ENCODE data around the gene TCF3. TPM values are rescaled to one million over a fixed set of nuclear protein-coding genes. Genes with fewer than 3 reads are reported as not detected.

Gene TCF3
- total and polyA plus RNA-seq, 4 donors = 5.2 to 119 (median 12.8) TPM

DNA sequence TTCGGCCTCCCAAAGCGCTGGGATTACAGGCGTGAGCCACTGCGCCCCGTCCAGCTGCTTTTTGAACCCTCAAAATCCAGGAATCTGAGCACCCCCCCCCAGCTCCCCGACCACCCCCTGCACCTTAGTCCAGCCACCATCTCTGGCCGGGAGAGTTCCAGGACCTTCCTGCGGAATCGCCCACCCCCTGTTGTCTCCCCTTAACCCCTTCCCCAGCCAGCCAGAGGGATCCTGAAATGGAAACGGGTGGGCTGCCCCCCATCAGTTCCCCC is 59.0 kb downstream of the TCF3 start (continued):
- TF ChIP-seq, protein P1, sequence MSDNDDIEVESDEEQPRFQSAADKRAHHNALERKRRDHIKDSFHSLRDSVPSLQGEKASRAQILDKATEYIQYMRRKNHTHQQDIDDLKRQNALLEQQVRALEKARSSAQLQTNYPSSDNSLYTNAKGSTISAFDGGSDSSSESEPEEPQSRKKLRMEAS (IDR thresholded peaks at IDR 0.05) = no peak
- TF ChIP-seq RXRA (IDR thresholded peaks at IDR 0.05) (no peak), GABPA (IDR thresholded peaks at IDR 0.05 in 1 of 2, conservative IDR thresholded peaks at IDR 0.05 in 1 of 2) (no peak)

DNA sequence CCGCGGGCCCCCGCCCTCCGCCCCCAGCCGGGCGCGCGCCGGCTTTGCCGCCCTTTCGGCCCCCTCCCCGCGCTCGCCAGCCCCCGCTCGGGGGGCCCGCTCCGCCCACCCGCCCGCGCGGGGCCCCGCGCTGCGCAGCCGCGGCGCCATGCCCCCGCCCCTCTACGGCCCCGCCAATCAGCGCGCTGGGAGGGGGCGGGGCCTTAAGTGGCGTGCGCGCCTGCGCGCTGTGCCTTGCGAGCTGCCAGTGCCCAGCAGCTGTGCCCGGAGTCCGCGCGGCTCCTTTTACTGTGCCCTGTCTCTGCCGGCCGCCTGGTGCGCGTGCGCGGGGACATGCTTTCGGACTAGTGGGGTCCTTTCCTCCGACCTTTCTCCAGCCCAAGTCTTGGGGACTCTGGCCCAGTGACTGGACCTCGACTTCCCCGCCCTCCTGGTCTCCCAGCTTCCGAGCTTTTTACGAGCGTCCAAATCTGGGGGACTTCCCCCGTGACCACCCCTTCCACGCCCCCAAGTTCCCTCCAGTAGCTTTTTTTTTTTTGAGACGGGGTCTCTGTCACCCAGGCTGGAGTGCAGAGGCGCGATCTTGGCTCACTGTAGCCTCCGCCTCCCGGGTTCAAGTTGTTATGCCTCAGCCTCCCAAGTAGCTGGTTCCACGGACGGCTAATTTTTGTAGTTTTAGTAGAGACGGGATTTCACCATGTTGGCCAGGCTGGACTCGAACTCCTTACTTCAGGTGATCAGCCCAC is 59.5 kb downstream of the TCF3 start, which contains the start of gene MBD3:
Gene MBD3 (minus strand): TSS at position 111 of the 746 bp plus-strand sequence. CDS start 234 bp downstream, outside the sequence.
- 2% methylated on average over 68 of the region's 68 CpGs for WGBS
- H3K9ac ChIP-seq (ENCODE audit: low read depth in 1 of 2, low read length in 2 of 2) = peak within 1 kb of the TSS; percentile 81 to 99
- H3K27ac ChIP-seq (ENCODE audit: low read depth in 1 of 2, low read length in 2 of 2) = peak within 1 kb of the TSS; percentile 84 to 96
- peak; percentile 90 for DNase-seq (ENCODE audit: low spot score)
- TF ChIP-seq RAD21 (IDR thresholded peaks at IDR 0.05) (no peak), HNF4A (conservative IDR thresholded peaks at IDR 0.05) (peak in 1 of 2 donors; percentile 8), HNF4G (IDR thresholded peaks at IDR 0.05) (no peak), GABPA (IDR thresholded peaks at IDR 0.05 in 1 of 2, conservative IDR thresholded peaks at IDR 0.05 in 1 of 2) (no peak), JUND (IDR thresholded peaks at IDR 0.05) (no peak), FOXA2 (IDR thresholded peaks at IDR 0.05) (no peak), YY1 (IDR thresholded peaks at IDR 0.05) (peak; percentile 23), ATF3 (IDR thresholded peaks at IDR 0.05) (no peak), CTCF (IDR thresholded peaks at IDR 0.05; ENCODE audit: low read depth, low read length, missing input control) (peak; percentile 18), RXRA (IDR thresholded peaks at IDR 0.05) (no peak), NR2F2 (IDR thresholded peaks at IDR 0.05) (no peak), TAF1 (conservative IDR thresholded peaks at IDR 0.05) (no peak), EGR1 (IDR thresholded peaks at IDR 0.05; ENCODE audit: low read depth in 2 of 2) (no peak), FOXA1 (IDR thresholded peaks at IDR 0.05) (no peak), SP1 (IDR thresholded peaks at IDR 0.05) (no peak)
- TF ChIP-seq, protein P2, sequence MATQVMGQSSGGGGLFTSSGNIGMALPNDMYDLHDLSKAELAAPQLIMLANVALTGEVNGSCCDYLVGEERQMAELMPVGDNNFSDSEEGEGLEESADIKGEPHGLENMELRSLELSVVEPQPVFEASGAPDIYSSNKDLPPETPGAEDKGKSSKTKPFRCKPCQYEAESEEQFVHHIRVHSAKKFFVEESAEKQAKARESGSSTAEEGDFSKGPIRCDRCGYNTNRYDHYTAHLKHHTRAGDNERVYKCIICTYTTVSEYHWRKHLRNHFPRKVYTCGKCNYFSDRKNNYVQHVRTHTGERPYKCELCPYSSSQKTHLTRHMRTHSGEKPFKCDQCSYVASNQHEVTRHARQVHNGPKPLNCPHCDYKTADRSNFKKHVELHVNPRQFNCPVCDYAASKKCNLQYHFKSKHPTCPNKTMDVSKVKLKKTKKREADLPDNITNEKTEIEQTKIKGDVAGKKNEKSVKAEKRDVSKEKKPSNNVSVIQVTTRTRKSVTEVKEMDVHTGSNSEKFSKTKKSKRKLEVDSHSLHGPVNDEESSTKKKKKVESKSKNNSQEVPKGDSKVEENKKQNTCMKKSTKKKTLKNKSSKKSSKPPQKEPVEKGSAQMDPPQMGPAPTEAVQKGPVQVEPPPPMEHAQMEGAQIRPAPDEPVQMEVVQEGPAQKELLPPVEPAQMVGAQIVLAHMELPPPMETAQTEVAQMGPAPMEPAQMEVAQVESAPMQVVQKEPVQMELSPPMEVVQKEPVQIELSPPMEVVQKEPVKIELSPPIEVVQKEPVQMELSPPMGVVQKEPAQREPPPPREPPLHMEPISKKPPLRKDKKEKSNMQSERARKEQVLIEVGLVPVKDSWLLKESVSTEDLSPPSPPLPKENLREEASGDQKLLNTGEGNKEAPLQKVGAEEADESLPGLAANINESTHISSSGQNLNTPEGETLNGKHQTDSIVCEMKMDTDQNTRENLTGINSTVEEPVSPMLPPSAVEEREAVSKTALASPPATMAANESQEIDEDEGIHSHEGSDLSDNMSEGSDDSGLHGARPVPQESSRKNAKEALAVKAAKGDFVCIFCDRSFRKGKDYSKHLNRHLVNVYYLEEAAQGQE (IDR thresholded peaks at IDR 0.05) = peak; percentile 29
- TF ChIP-seq, protein P1 (IDR thresholded peaks at IDR 0.05) = no peak
- TF ChIP-seq, protein P3, sequence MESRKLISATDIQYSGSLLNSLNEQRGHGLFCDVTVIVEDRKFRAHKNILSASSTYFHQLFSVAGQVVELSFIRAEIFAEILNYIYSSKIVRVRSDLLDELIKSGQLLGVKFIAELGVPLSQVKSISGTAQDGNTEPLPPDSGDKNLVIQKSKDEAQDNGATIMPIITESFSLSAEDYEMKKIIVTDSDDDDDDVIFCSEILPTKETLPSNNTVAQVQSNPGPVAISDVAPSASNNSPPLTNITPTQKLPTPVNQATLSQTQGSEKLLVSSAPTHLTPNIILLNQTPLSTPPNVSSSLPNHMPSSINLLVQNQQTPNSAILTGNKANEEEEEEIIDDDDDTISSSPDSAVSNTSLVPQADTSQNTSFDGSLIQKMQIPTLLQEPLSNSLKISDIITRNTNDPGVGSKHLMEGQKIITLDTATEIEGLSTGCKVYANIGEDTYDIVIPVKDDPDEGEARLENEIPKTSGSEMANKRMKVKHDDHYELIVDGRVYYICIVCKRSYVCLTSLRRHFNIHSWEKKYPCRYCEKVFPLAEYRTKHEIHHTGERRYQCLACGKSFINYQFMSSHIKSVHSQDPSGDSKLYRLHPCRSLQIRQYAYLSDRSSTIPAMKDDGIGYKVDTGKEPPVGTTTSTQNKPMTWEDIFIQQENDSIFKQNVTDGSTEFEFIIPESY (IDR thresholded peaks at IDR 0.05) = no peak
- peaks cover 10 to 38% (median 24%) of the 10 kb centered on the region in 4 donors for H3K4me1 ChIP-seq (ENCODE audit: control insufficient read depth in 4 of 4, insufficient read depth in 4 of 4, low read length in 3 of 4)
- H3K27me3 ChIP-seq (ENCODE audit: control insufficient read depth in 4 of 4, insufficient read depth in 4 of 4, low read length in 3 of 4) = no peaks in the 10 kb centered on the region
- peak within 1 kb of the TSS; percentile 77 to 97 (median 85) for H3K4me3 ChIP-seq (ENCODE audit: low read depth in 1 of 3, low read length in 3 of 3)
- H3K36me3 ChIP-seq (ENCODE audit: control insufficient read depth in 4 of 4, insufficient read depth in 3 of 4, low read depth in 1 of 4, low read length in 3 of 4) = peaks cover 7 to 12% (median 8%) of the 10 kb centered on the region in 4 donors
- no peaks in the 10 kb centered on the region for H3K9me3 ChIP-seq (ENCODE audit: control insufficient read depth in 4 of 4, low read length in 3 of 4)
